Urinary bladder (tissue), 4 donors: ENCODE data around the gene VAPA. TPM values are rescaled to one million over a fixed set of nuclear protein-coding genes. Genes with fewer than 3 reads are reported as not detected.

ENCODE experiments used
- DNase-seq: peaks from one replicate; pipeline ENCODE4 v3.0.0-alpha.2; 2015; ENCODE audit errors: extremely low spot score
- H3K27ac ChIP-seq: one replicate; pipeline ENCODE4 v1.5.1; 2013; ENCODE audit warnings: low read depth, mild to moderate bottlenecking, moderate library complexity
- H3K36me3 ChIP-seq: one replicate; pipeline ENCODE4 v1.6.1; 2013; ENCODE audit warnings: mild to moderate bottlenecking, moderate library complexity; ENCODE audit not compliant: insufficient read depth
- H3K4me1 ChIP-seq: one replicate; pipeline ENCODE4 v1.6.1; 2013; ENCODE audit warnings: mild to moderate bottlenecking, moderate library complexity; ENCODE audit not compliant: insufficient read depth
- H3K4me3 ChIP-seq: one replicate; pipeline ENCODE4 v1.5.1; 2013; ENCODE audit warnings: low read depth, low read length
- WGBS: extraction: QIAGEN DNeasy Blood & Tissue Kit; methylation state at CpG from one replicate; pipeline ENCODE4 v1.1.7; 2013; 5-methylcytosine and 5-hydroxymethylcytosine counted together
- polyA plus RNA-seq: library from polyadenylated mRNA; stranded (reverse); fragments of 200-250 nt; gene quantifications from one replicate; pipeline ENCODE4 v1.2.3, GENCODE V29; 2013
- total RNA-seq: library from RNA; depleted of rRNA; stranded (reverse); fragments of >200 nt; gene quantifications from one replicate; pipeline ENCODE4 v1.2.3, GENCODE V29; 2014
- donor health status: healthy with polysubstance abuse.
- donor health status: healthy.

VAPA gene, protein sequence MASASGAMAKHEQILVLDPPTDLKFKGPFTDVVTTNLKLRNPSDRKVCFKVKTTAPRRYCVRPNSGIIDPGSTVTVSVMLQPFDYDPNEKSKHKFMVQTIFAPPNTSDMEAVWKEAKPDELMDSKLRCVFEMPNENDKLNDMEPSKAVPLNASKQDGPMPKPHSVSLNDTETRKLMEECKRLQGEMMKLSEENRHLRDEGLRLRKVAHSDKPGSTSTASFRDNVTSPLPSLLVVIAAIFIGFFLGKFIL
- total RNA-seq: 278 TPM
- polyA plus RNA-seq: 195 TPM

DNA sequence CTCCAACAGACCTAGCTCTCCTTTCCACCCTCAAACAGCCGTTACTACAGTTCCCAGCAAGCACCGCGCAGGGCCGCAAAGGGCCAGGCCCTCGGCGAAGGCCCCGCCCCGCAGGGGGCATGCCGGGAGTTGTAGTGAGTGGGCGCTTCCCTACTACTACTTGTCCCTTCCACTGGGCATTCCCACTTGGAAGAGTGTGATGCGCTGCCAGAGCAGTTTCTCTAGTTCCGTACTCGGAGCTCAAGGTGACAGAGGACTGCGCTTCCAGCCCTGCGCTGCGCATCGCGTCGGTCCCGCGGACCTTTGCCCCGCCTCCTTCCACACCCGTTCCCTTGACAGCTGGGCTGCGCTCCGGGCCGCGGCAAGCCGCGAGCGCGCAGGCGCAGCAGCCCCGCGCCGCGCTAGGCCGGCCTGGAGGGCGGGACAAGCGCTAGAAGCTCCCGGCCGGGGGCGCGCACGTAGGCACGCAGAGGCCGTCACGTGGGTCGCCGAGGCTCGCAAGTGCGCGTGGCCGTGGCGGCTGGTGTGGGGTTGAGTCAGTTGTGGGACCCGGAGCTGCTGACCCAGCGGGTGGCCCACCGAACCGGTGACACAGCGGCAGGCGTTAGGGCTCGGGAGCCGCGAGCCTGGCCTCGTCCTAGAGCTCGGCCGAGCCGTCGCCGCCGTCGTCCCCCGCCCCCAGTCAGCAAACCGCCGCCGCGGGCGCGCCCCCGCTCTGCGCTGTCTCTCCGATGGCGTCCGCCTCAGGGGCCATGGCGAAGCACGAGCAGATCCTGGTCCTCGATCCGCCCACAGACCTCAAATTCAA is at the start of gene VAPA:
TSS of gene VAPA (plus strand) at position 491 of the 808 bp plus-strand sequence. CDS start at position 732, 241 bp downstream.
- H3K36me3 ChIP-seq: no peaks in the 10 kb centered on the region
- WGBS: under 1% methylated on average over 87 of the region's 87 CpGs
- peak within 1 kb of the TSS; percentile 100 for H3K27ac ChIP-seq
- peak within 1 kb of the TSS; percentile 100 for H3K4me3 ChIP-seq
- no peaks in the 10 kb centered on the region for H3K4me1 ChIP-seq
- DNase-seq: peak; percentile 88

- WGBS: 97% methylated on average over 7 of the region's 7 CpGs
- no peak overlapping the region for H3K27ac ChIP-seq
Observed at GRCh38 chr18:9865764-9866490, 47.9 kb upstream of the VAPA start.

DNA sequence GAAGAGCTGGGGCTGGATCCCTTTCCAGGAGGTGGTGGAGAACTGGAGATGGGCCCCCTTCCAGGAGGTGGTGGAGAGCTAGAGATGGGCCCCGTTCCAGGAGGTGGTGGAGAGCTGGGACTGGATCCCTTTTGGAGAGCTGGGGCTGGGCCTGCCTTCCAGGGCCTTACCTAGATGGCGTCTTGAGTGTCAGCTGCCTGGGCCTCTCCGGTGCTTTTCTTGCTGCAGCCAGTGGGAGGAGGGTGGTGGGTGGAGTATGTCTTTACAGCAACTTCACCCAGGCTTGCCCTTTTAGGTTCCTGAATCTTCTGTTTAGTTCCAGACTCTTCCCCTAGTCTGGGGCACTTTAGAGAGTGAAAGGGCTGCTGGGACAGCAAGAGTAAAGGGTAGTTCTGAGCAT is 47.2 kb upstream of the VAPA start:
- Histone ChIP-seq H3K4me1 (no peaks in the 10 kb centered on the region), H3K4me3 (no peak overlapping the region), H3K36me3 (no peaks in the 10 kb centered on the region), H3K27ac (no peak overlapping the region)
- DNase-seq: no peak
- WGBS: 97% methylated on average over 3 of the region's 3 CpGs

More at GRCh38 chr18:9865764-9866490, 47.9 kb upstream of the VAPA start:
- DNase-seq: no peak
- Histone ChIP-seq H3K36me3 (no peaks in the 10 kb centered on the region), H3K4me1 (no peaks in the 10 kb centered on the region), H3K4me3 (no peak overlapping the region)

DNA sequence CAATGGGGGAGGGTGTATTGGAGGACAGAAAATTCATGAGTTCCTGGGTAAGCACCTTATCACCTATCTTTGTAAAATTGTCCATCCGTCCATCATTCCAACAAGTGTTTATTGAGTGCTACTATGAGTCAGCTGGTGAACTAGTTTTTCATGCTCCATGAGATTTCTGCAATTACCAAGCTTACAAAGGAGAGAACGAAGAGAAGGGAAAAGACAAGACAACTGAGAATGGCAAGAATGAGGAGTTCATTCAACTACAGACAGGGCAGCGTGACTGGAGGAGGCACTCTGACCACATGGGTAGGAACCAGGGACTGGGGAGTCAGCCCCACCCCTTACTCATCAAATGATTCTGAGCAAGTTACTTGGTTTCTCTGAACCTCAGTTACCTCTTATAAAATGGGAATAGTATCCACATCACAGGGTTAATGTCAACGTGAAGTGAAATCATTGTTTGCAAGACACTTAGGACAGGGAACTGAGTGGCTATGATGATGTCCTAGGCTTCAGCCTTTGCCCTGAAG is 46.7 kb upstream of the VAPA start:
- Histone ChIP-seq H3K36me3 (no peaks in the 10 kb centered on the region), H3K27ac (no peak overlapping the region), H3K4me1 (no peaks in the 10 kb centered on the region), H3K4me3 (no peak overlapping the region)
- WGBS: 86% methylated on average over 4 of the region's 4 CpGs
- no peak for DNase-seq

GRCh38 chr18:9868857-9869714 is 44.7 kb upstream of the VAPA start:
- DNase-seq: no peak
- no peaks in the 10 kb centered on the region for H3K36me3 ChIP-seq
- no peak overlapping the region for H3K27ac ChIP-seq
- H3K4me3 ChIP-seq: no peak overlapping the region
- H3K4me1 ChIP-seq: no peaks in the 10 kb centered on the region
- 47% methylated on average over 6 of the region's 6 CpGs for WGBS

DNA sequence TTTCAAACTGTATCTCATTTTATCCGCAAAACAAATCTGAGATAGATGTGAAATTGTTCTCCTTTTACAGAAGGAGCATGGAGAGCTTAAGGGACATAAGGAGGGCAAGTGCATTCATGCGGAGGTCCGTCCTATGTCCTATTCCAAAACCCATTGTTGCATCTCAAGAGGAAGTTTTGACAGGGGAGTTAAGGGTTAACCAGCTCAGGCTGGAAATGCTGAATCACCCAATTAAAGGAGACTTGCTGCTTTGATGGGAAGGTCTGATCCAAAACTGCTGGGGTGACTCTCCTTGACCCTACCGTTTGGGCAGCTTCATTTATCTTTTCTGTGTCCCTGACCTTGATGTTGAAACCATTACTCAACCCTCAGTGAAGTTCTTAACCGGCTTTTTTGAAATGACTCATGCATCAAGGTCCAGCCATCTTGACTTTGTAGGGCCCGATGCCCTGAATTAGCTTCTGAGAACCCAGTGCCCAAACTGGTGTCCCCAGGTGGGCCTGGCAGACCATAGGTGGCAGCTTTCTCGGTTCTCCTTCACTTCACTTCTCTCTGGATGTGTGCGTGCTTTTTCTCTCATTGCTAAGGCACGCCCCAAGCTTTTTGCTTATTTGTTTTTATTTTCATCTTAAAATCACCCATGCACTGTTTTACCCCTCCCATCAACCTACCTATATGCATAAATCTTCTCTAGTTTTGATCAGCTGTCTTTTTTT is 43.9 kb upstream of the VAPA start:
- 65% methylated on average over 9 of the region's 9 CpGs for WGBS
- H3K4me3 ChIP-seq: no peak overlapping the region
- H3K4me1 ChIP-seq: no peaks in the 10 kb centered on the region
- no peak for DNase-seq
- H3K27ac ChIP-seq: no peak overlapping the region
- no peaks in the 10 kb centered on the region for H3K36me3 ChIP-seq

DNA sequence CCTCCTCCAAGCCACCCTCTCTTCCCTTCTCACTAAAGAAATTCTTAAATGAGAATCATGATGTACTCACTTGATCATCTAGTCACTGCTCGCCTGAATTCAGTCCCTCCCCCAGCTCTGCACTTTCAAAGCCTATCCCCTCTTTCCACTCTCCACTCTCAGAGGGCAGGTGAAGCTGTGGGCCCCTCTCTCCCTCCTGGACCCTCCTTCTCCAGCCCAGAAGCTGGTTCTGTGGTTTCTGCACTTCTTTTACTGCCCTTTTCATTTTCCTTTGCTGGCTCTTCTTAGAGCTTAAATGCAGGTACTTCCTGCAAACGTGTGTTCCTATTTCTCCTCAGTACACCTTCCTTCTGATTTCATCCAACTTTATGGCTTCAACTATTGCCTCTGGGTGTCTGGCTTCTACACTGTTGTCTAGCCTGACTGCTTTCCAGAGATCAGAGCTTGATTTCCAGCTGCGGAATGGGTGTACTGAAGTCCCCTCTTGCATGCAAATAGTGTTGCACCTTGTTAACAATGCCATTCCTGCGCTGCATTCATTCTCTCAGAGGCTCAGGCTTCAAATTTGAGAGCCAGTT is 43.3 kb upstream of the VAPA start:
- no peak for DNase-seq
- no peaks in the 10 kb centered on the region for H3K36me3 ChIP-seq
- H3K4me1 ChIP-seq: no peaks in the 10 kb centered on the region
- H3K27ac ChIP-seq: no peak overlapping the region
- 83% methylated on average over 4 of the region's 4 CpGs for WGBS
- no peak overlapping the region for H3K4me3 ChIP-seq

DNA sequence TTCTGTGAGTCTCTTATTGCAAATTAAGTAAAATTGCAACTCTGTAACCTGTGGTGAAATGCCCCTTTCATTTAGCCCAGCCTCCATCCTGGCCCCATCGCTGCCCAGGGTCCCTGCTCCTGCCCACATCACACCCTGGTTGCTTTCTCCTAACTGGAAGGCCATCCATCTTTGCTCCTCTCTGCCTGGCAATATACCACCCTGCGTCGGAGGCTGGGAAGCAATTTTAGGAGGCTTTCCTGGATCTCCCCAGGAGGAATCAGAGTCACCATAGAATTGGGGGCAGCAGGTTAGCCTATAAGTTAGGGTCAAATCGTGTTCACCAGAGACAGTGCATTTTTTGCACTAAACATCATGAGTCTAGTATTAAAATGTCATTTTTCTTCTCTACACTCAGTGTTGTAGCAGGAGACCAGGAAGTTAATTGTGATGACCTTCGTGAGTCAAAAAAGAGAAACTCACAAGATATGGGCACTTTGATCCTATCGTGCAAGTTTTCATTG is 42.5 kb upstream of the VAPA start:
- no peaks in the 10 kb centered on the region for H3K36me3 ChIP-seq
- no peaks in the 10 kb centered on the region for H3K4me1 ChIP-seq
- no peak overlapping the region for H3K4me3 ChIP-seq
- no peak overlapping the region for H3K27ac ChIP-seq
- DNase-seq: no peak
- WGBS: 88% methylated on average over 6 of the region's 6 CpGs

GRCh38 chr18:9872823-9873222 is 41.0 kb upstream of the VAPA start:
- DNase-seq: no peak
- Histone ChIP-seq H3K4me1 (no peaks in the 10 kb centered on the region), H3K36me3 (no peaks in the 10 kb centered on the region)

DNA sequence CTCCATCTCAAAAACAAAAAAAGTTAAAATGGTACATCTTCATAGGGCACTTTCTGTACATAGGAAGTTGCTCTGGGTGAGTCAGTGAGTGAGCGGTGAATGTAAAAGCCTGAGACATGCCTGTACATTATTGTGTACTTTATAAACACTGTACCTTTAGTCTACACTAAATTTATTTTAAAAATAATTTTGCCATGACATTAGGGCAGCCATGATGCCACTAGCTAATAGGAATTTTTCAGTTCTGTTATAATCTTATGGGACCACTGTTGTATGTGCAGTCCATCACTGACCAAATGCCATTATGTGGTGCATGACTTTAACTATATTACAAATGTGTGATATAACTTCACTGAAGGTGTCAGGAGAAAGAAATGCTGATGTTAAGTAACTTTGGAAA is 39.1 kb upstream of the VAPA start:
- H3K4me1 ChIP-seq: no peaks in the 10 kb centered on the region
- H3K4me3 ChIP-seq: no peak overlapping the region
- DNase-seq: no peak
- no peak overlapping the region for H3K27ac ChIP-seq
- WGBS: 95% methylated on average over 1 of the region's 1 CpG
- H3K36me3 ChIP-seq: no peaks in the 10 kb centered on the region

More at GRCh38 chr18:9872823-9873222, 41.0 kb upstream of the VAPA start:
- H3K4me3 ChIP-seq: no peak overlapping the region
- no peak overlapping the region for H3K27ac ChIP-seq

- Histone ChIP-seq H3K4me3 (no peak overlapping the region), H3K4me1 (no peaks in the 10 kb centered on the region), H3K27ac (peak overlapping the region; percentile 91), H3K36me3 (no peaks in the 10 kb centered on the region)
- WGBS: 85% methylated on average over 2 of the region's 2 CpGs
- DNase-seq: no peak
Observed at GRCh38 chr18:9876212-9876866, 37.5 kb upstream of the VAPA start.
